Urinary bladder (tissue), 4 donors: ENCODE results near the gene BTBD16. TPM values are rescaled to one million over a fixed set of nuclear protein-coding genes. Genes with fewer than 3 reads are reported as not detected.

ENCODE experiments used
- DNase-seq: peaks from one replicate; pipeline ENCODE4 v3.0.0-alpha.2; 2015; ENCODE audit errors: extremely low spot score
- H3K27ac ChIP-seq: one replicate; pipeline ENCODE4 v1.5.1; 2013; ENCODE audit warnings: low read depth, mild to moderate bottlenecking, moderate library complexity
- H3K36me3 ChIP-seq: one replicate; pipeline ENCODE4 v1.6.1; 2013; ENCODE audit warnings: mild to moderate bottlenecking, moderate library complexity; ENCODE audit not compliant: insufficient read depth
- H3K4me1 ChIP-seq: one replicate; pipeline ENCODE4 v1.6.1; 2013; ENCODE audit warnings: mild to moderate bottlenecking, moderate library complexity; ENCODE audit not compliant: insufficient read depth
- H3K4me3 ChIP-seq: one replicate; pipeline ENCODE4 v1.5.1; 2013; ENCODE audit warnings: low read depth, low read length
- WGBS: extraction: QIAGEN DNeasy Blood & Tissue Kit; methylation state at CpG from one replicate; pipeline ENCODE4 v1.1.7; 2013; 5-methylcytosine and 5-hydroxymethylcytosine counted together
- polyA plus RNA-seq: library from polyadenylated mRNA; stranded (reverse); fragments of 200-250 nt; gene quantifications from one replicate; pipeline ENCODE4 v1.2.3, GENCODE V29; 2013
- total RNA-seq: library from RNA; depleted of rRNA; stranded (reverse); fragments of >200 nt; gene quantifications from one replicate; pipeline ENCODE4 v1.2.3, GENCODE V29; 2014
- donor health status: healthy with polysubstance abuse.
- donor health status: healthy.

Gene BTBD16
- total and polyA plus RNA-seq, 2 donors, result 2.6 to 10.2 TPM

DNA sequence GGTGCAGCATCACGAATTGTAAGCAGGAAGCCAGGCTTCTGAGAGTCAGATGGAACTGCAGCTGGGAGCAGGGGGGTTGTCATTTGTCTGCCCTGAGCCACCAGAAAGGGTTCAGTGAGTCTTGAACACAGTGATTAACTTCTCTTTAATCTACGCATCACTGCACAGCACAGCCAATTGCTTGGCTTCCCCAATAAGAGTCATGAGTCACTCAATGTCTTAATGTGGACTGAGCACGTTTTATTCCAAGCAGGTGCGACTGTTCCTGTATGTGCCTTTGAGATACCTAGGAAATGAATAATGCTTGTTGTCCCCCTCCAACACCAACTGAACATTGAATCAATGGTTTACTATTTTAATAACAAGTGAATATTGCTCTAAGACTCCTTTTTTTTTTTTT is 77.4 kb downstream of the BTBD16 start:
- H3K4me1 ChIP-seq, result no peaks in the 10 kb centered on the region
- WGBS, result 88% methylated on average over 4 of the region's 4 CpGs

DNA sequence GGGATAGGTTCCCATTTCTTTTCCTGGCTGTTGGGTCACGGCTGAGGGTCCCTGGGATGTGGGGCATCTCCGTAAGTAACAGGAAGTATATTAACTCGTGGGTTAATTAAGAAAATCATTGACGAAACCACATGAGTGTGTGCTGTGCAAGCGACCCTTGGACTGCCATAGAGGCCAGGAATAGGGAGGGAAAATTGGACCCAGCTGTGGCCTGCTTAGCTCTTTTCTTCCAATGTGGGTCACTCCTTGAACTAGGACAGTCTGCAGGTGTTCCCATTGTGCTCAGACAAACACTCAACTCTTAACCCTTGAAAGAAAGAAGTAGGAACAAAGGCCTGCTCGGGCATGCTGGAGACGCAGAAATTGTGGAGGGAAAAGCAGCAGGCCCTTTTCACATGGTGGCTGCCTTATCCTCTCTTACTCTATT is 77.9 kb downstream of the BTBD16 start:
- Histone ChIP-seq H3K36me3 (no peaks in the 10 kb centered on the region), H3K4me3 (no peak overlapping the region), H3K27ac (no peak overlapping the region), H3K4me1 (no peaks in the 10 kb centered on the region)
- DNase-seq, result no peak
- 78% methylated on average over 7 of the region's 7 CpGs for WGBS

More for the DNA sequence above, 77.4 kb downstream of the BTBD16 start:
- Histone ChIP-seq H3K27ac (no peak overlapping the region), H3K36me3 (no peaks in the 10 kb centered on the region), H3K4me3 (no peak overlapping the region)
- DNase-seq, result no peak

DNA sequence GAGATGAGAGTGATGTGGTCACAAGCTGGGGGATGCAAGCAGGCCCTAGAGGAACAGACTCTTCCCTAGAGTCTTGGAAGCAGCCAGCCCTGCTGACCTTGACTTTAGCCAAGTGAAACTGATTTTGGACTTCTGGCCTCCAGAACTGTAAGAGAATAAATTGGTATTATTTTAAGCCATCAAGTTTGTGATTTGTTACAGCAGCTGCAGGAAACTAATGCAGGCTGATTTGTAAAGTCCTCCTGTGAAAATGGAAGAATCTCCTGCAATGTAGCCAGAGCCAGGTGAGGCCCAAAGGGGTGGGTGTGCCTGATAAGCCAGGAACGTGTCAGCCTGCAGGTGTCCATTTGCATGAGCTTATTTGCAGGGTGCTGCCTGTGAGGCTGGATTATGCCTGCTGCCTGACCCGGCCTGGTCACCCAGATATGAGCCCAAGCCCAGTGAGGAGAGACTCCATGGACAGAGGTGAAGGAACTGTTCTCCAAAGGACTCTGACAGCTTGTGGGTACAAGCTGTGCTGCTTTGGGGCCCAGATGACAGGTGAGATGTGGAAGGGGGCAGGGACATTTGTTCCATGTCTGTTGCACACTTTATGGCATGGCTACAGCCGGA is 78.8 kb downstream of the BTBD16 start:
- Histone ChIP-seq H3K4me3 (no peak overlapping the region), H3K27ac (no peak overlapping the region), H3K36me3 (no peaks in the 10 kb centered on the region), H3K4me1 (no peaks in the 10 kb centered on the region)
- DNase-seq, result no peak
- WGBS, result 82% methylated on average over 3 of the region's 3 CpGs

DNA sequence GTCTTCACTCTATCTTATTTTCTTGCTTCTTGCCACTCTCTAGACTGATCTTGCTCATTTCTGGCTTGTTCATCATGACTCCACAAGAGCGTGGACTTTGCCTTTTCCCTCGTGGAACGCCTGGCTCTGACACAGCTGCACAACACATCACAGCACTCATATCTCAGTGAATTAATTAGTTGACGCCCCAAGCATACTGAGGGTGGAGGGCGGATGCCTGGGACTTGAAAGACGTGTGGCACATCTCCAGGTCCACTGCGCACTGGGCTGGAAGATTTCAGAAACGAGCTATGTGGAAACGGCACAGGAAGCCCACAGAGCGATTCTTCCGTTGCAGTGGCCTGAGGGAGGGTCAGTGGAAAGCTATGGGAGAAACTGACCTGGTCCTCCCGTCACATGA is 79.8 kb downstream of the BTBD16 start:
- Histone ChIP-seq H3K4me1 (no peaks in the 10 kb centered on the region), H3K36me3 (no peaks in the 10 kb centered on the region), H3K4me3 (no peak overlapping the region), H3K27ac (no peak overlapping the region)
- DNase-seq, result no peak
- 81% methylated on average over 12 of the region's 12 CpGs for WGBS

DNA sequence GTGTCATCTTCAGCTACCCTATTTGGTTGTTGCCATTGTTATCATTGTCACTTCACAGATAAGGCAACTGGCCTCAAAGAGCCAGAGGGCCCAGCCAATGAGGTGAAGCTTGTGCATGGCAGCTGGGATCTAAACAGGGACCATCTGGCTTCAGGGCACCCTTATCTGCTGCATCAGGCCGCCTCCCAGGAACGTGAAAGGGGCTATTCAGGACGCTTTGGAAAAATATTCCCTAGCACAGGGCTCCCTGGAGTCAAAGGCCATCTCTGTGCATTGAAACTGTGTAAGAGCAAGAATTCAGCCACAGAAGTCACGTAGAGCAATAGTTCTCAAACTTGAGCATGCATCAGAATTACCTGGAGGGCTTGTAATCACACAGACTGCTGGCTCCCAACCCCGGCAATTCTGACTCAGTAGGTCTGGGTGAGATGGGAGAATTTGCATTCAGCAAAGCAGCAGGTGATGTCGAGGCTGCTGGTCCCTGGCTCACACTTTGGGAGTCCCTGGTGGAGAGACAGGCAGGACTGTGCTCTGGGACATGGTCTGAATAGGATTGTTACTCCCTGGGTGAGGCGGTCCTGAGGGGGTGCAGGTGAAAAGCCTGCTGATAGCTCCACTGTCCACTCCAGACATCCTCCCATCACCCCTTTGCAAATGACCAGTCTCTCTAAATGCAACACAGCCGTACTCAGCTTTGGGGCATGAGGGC is 81.9 kb downstream of the BTBD16 start:
- Histone ChIP-seq H3K4me3 (no peak overlapping the region), H3K36me3 (no peaks in the 10 kb centered on the region), H3K4me1 (no peaks in the 10 kb centered on the region), H3K27ac (no peak overlapping the region)
- 58% methylated on average over 8 of the region's 8 CpGs for WGBS
- DNase-seq, result no peak

DNA sequence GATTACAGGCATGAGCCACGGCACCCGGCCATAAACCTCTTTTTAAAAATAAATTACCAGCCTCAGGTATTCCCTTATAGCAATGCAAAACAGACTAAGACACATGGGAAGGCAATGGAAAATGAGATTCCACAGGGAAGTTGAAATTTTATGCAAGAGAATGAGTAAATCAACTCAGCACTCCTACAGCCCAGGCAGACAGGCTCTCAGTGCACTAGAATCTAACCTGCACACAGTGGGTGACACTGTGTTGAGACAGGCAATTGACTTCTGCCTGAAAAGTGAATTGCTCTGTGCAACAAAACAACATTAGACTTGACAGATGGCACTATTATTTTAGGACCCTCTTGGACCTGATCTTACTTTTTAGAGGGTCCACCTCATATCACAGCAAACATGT is 83.3 kb downstream of the BTBD16 start:
- Histone ChIP-seq H3K4me1 (no peaks in the 10 kb centered on the region), H3K36me3 (no peaks in the 10 kb centered on the region), H3K27ac (no peak overlapping the region), H3K4me3 (no peak overlapping the region)
- no peak for DNase-seq
- 68% methylated on average over 2 of the region's 2 CpGs for WGBS

DNA sequence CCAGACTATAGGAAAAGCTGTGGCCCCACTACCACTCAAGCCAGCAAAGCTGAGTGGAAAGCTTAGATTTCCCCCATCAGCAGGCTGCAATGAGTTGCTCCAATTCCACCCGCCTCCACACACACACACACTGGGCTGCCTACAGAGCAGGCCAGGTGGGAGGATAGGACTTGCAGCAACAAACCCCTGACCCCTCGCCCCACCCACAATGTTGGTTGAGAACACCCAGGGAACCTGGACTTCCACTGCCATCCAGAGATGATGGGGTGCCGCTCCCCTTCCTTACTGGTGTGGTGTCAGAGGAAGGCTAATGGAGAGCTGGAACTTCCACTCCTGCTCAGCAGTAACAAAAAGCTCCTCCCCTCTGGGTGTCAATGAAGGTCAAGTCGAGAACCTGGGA is 86.6 kb downstream of the BTBD16 start:
- Histone ChIP-seq H3K36me3 (no peaks in the 10 kb centered on the region), H3K27ac (no peak overlapping the region), H3K4me1 (no peaks in the 10 kb centered on the region), H3K4me3 (no peak overlapping the region)
- no peak for DNase-seq
- WGBS, result 91% methylated on average over 4 of the region's 4 CpGs

DNA sequence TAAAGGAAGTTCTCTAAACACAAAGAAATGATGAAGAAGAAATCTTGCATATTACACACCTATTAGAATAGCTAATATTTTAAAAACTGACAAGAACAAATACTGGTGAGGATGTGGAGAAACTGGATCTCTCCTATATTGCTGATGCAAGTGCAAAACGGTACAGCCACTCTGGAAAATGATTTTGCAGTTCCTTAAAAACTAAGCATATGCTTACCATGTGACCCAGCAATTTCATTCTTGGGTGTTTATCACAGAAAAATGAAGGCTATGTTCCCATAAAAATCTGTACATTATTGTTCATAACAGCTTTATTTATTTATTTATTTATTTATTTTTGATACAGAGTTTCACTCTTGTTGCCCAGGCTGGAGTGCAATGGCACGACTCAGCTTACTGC is 88.5 kb downstream of the BTBD16 start:
- Histone ChIP-seq H3K4me1 (no peaks in the 10 kb centered on the region), H3K36me3 (no peaks in the 10 kb centered on the region), H3K27ac (no peak overlapping the region), H3K4me3 (no peak overlapping the region)
- WGBS, result 87% methylated on average over 2 of the region's 2 CpGs
- DNase-seq, result no peak

DNA sequence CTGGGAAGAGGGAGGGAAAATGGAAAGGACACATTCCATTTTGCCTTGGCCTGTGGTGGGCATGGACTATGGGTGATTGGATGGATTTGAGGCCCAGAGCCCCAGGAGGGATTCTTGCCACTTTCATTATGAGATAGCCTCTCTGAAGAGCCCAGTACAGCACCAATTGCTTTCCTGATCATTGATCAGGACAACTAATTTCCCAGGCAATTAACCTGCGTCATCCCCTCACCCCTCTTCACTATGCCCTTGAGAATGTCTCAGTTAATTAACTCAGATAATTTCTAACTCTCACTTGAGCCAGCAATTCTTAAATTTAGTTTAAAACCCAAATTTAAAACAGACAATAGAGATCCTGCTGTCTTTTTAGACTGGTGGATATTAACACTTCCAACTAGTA is 90.0 kb downstream of the BTBD16 start:
- WGBS, result 87% methylated on average over 1 of the region's 1 CpG
- Histone ChIP-seq H3K4me3 (no peak overlapping the region), H3K36me3 (no peaks in the 10 kb centered on the region), H3K27ac (no peak overlapping the region), H3K4me1 (no peaks in the 10 kb centered on the region)
- DNase-seq, result no peak

DNA sequence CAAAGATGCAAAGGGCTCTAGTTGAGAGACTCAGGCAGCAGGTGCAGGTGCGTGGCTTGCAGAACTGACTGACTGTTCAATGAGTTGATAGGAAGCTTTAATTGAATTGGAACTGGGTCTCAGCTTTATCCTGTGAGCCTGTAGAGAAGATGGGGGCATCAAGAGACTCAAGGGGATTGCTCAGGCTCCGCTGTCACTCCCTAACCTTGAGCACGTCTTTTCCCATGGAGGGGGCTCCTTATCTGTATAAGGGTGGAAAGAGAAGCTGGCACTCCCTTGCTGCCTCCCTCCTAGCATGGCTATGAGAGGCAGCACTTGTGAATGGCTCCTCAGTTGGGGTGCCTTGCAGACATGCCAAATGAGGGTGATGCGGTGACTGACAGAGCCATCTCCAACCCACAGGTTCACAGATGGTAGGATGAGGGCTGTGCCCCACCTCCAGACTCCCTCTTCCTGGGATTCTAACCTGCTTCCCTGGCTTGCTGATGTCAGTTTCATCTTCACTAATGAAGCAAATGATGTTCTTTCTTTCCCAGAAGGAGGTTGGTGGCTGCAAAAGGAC is 91.0 kb downstream of the BTBD16 start:
- WGBS, result 92% methylated on average over 4 of the region's 4 CpGs
- Histone ChIP-seq H3K4me3 (no peak overlapping the region), H3K27ac (no peak overlapping the region), H3K36me3 (no peaks in the 10 kb centered on the region), H3K4me1 (no peaks in the 10 kb centered on the region)
- DNase-seq, result no peak

DNA sequence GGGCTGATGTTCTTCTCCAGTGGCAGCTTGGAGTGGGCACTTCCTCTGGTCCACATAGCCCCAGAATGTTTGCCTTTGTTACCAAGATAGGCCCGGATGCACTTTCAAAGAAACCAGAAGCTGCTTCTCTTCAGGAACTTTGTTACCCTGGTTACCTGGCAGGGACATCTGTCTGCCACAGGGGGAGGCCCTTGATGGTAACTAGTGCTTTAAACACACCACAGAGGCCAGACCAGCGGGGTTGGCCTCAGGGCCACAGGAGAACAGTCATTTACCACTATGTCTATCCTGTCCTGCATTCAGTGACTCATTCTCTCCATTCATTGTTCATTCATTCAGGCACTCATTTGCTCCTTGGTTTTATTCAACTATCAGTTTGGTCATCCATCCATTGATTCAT is 91.5 kb downstream of the BTBD16 start:
- no peak overlapping the region for H3K27ac ChIP-seq
- DNase-seq, result no peak

DNA sequence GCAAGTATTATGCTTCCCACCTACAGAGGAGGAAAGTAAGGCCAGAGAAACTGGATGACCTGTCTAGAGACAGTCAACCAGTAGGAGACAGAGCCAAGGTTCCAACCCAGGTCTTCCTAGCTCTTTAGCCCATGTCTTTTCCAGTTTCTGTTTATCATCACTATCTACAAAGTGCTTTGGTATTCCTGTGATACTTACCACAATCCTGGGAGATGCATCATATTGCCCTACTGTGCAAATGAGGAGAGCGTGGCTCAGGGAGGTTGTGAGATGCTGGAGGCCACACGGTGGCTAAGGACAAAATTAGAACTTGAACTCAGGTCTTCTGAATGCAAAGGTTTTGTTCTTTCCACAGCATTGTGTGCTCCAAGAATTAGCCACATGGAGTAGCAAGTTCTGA is 92.2 kb downstream of the BTBD16 start:
- no peak overlapping the region for H3K4me3 ChIP-seq
- WGBS, result 90% methylated on average over 2 of the region's 2 CpGs
- DNase-seq, result no peak
- no peak overlapping the region for H3K27ac ChIP-seq
- no peaks in the 10 kb centered on the region for H3K36me3 ChIP-seq
- no peaks in the 10 kb centered on the region for H3K4me1 ChIP-seq

More for the DNA sequence above, 91.5 kb downstream of the BTBD16 start:
- no peaks in the 10 kb centered on the region for H3K36me3 ChIP-seq
- WGBS, result 38% methylated on average over 2 of the region's 2 CpGs
- no peaks in the 10 kb centered on the region for H3K4me1 ChIP-seq
- no peak overlapping the region for H3K4me3 ChIP-seq

DNA sequence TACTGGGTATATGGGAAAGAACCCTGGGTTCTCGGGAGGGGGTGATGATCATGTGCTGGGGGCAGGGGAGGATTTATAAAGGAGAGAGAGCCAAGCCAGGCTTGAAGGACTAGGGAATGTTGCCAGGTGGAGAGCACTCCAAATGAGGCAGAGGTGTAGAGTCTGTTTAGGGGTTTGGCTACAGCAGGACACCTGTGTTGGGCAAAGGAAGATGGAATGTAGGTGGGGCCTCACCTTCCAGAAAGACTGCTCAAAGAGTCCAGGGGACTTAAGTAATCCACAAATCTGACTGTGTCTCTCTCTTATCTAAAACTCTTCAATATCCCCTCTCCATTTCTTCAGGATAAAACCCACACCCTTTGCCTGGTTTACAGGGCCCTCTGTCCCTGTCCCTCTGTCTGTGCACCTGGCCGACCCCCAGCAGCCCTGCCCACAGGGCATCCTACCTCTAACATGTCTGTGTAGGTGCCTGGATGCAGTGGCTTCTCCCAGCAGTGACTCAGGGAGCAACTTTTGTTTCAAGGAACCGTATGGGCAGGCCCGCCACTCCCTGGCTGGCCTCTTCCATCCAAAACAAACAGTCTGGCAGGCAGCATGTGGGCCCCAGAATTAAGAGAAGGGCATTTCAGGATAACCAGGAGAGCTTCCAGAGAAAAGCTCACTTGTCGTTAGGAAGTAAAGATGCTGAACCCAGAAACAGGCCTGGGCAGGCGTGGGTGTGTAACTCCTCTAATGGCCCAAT is 92.8 kb downstream of the BTBD16 start:
- H3K4me3 ChIP-seq, result no peak overlapping the region
- H3K27ac ChIP-seq, result no peak overlapping the region
- 61% methylated on average over 6 of the region's 6 CpGs for WGBS
- no peaks in the 10 kb centered on the region for H3K36me3 ChIP-seq
- no peak for DNase-seq
- H3K4me1 ChIP-seq, result no peaks in the 10 kb centered on the region
